ENCODE measurements around the gene PDCD1LG2.
"Not testable (repeated sequence)": the region's sequence is repeated elsewhere in the genome, so short reads cannot be mapped to it uniquely, and the experiment has no call there.

The PDCD1LG2 gene

GRCh38 chr9:5493679-5494511, 16.4 kb upstream of the PDCD1LG2 start:
- peak; percentile 72 for DNase-seq (ENCODE audit: low spot score)

GRCh38 chr9:5494765-5495164, 15.6 kb upstream of the PDCD1LG2 start:
- DNase-seq (ENCODE audit: low spot score) = not testable (repeated sequence)

GRCh38 chr9:5499157-5499556, 11.2 kb upstream of the PDCD1LG2 start:
- DNase-seq (ENCODE audit: low spot score) = no peak

- DNase-seq (ENCODE audit: low spot score) = peak; percentile 26
Observed at GRCh38 chr9:5499889-5500398, 10.4 kb upstream of the PDCD1LG2 start.

GRCh38 chr9:5500441-5501235, 9.7 kb upstream of the PDCD1LG2 start:
- DNase-seq (ENCODE audit: low spot score) = no peak

GRCh38 chr9:5502553-5502952, 7.8 kb upstream of the PDCD1LG2 start:
- DNase-seq (ENCODE audit: low spot score) = no peak

GRCh38 chr9:5509573-5509972, 758 bp upstream of the PDCD1LG2 start:
- DNase-seq (ENCODE audit: low spot score) = no peak

- DNase-seq (ENCODE audit: low spot score) = no peak
Observed at GRCh38 chr9:5510989-5511388, 658 bp downstream of the PDCD1LG2 start.

- DNase-seq (ENCODE audit: low spot score) = no peak
Observed at GRCh38 chr9:5511476-5511875, 1.1 kb downstream of the PDCD1LG2 start.

- no peak for DNase-seq (ENCODE audit: low spot score)
Observed at GRCh38 chr9:5511935-5512580, 1.7 kb downstream of the PDCD1LG2 start.

- no peak for DNase-seq (ENCODE audit: low spot score)
Observed at GRCh38 chr9:5512658-5513452, 2.5 kb downstream of the PDCD1LG2 start.

- no peak for DNase-seq (ENCODE audit: low spot score)
Observed at GRCh38 chr9:5513966-5514616, 3.8 kb downstream of the PDCD1LG2 start.

GRCh38 chr9:5514617-5515260, 4.4 kb downstream of the PDCD1LG2 start:
- DNase-seq (ENCODE audit: low spot score) = no peak

- DNase-seq (ENCODE audit: low spot score) = no peak
Observed at GRCh38 chr9:5515261-5515650, 4.9 kb downstream of the PDCD1LG2 start.

GRCh38 chr9:5516453-5517220, 6.3 kb downstream of the PDCD1LG2 start:
- DNase-seq (ENCODE audit: low spot score) = no peak

GRCh38 chr9:5518171-5518936, 8.0 kb downstream of the PDCD1LG2 start:
- DNase-seq (ENCODE audit: low spot score) = no peak

GRCh38 chr9:5518937-5519319, 8.6 kb downstream of the PDCD1LG2 start:
- no peak for DNase-seq (ENCODE audit: low spot score)

GRCh38 chr9:5524090-5524489, 13.8 kb downstream of the PDCD1LG2 start:
- no peak for DNase-seq (ENCODE audit: low spot score)

GRCh38 chr9:5529683-5530221, 19.4 kb downstream of the PDCD1LG2 start:
- DNase-seq (ENCODE audit: low spot score) = no peak
